MM.1S (cell line): ENCODE data around the gene DENND5B.

Experiments used
- DNase-seq: peaks from one replicate; pipeline ENCODE4 v3.0.0-alpha.2; 2015
- H2AFZ ChIP-seq: fragments of 300-600 bp; sonication (generic); 2 replicates; pipeline ENCODE4 v1.6.0; 2016; ENCODE audit warnings: antibody characterized with exemption, low read length
- H3F3A ChIP-seq: fragments of 300-600 bp; sonication (generic); 2 replicates; pipeline ENCODE4 v1.6.1; 2016; ENCODE audit warnings: mild to moderate bottlenecking, antibody characterized with exemption, low read length, moderate library complexity, mixed read lengths; ENCODE audit not compliant: insufficient read depth
- H3K27ac ChIP-seq: fragments of 300-600 bp; sonication (generic); 2 replicates; pipeline ENCODE4 v1.5.1; 2016; ENCODE audit warnings: mild to moderate bottlenecking, low read length
- H3K27me3 ChIP-seq: fragments of 300-600 bp; sonication (generic); replicated peaks from 2 replicates; pipeline ENCODE4 v1.6.0; 2016; ENCODE audit warnings: low read length; ENCODE audit not compliant: insufficient read depth
- H3K36me3 ChIP-seq: fragments of 300-600 bp; sonication (generic); replicated peaks from 2 replicates; pipeline ENCODE4 v1.6.1; 2016; ENCODE audit warnings: mild to moderate bottlenecking, low read length, mixed read lengths; ENCODE audit not compliant: insufficient read depth
- H3K4me1 ChIP-seq: fragments of 300-600 bp; sonication (generic); 2 replicates; pipeline ENCODE4 v1.6.1; 2016; ENCODE audit warnings: low read length, mixed read lengths
- H3K4me2 ChIP-seq: fragments of 300-600 bp; sonication (generic); 2 replicates; pipeline ENCODE4 v1.6.0; 2016; ENCODE audit warnings: low read depth, low read length
- H3K4me3 ChIP-seq: fragments of 300-600 bp; sonication (generic); 2 replicates; pipeline ENCODE4 v1.5.1; 2016; ENCODE audit warnings: low read length, mixed read lengths
- H3K79me2 ChIP-seq: fragments of 300-600 bp; sonication (generic); 2 replicates; pipeline ENCODE4 v1.6.1; 2016; ENCODE audit warnings: mixed run types, low read length, mixed read lengths
- H3K9ac ChIP-seq: fragments of 300-600 bp; sonication (generic); 2 replicates; pipeline ENCODE4 v1.6.1; 2016; ENCODE audit warnings: low read length, mixed read lengths
- H3K9me2 ChIP-seq: fragments of 300-600 bp; sonication (generic); replicated peaks from 2 replicates; pipeline ENCODE4 v1.6.1; 2016; ENCODE audit warnings: mild to moderate bottlenecking, low read length, mixed read lengths; ENCODE audit not compliant: insufficient read depth
- H3K9me3 ChIP-seq: fragments of 300-600 bp; sonication (generic); replicated peaks from 2 replicates; pipeline ENCODE4 v1.6.1; 2016; ENCODE audit warnings: mild to moderate bottlenecking, low read length, mixed read lengths; ENCODE audit not compliant: insufficient read depth
- H4K20me1 ChIP-seq: fragments of 300-600 bp; sonication (generic); 2 replicates; pipeline ENCODE4 v1.6.1; 2016; ENCODE audit warnings: mild to moderate bottlenecking, low read length, moderate library complexity, mixed read lengths; ENCODE audit not compliant: insufficient read depth
- EZH2 ChIP-seq: fragments of 300-600 bp; sonication (generic); optimal IDR thresholded peaks from 2 replicates; pipeline ENCODE3; 2017; ENCODE audit warnings: low read depth, mild to moderate bottlenecking, antibody characterized with exemption, low read length, mixed read lengths
- EZH2phosphoT487 ChIP-seq: fragments of 300-600 bp; sonication (generic); IDR thresholded peaks from 2 replicates; pipeline ENCODE4 v1.6.1; 2018; ENCODE audit warnings: antibody characterized with exemption, low read length
- TF ChIP-seq, protein P1 (sequence below): fragments of 300-600 bp; sonication (generic); IDR thresholded peaks from 2 replicates; pipeline ENCODE4 v1.5.1; 2016; ENCODE audit warnings: antibody characterized with exemption, low read length, mixed read lengths

Gene DENND5B

DNA sequence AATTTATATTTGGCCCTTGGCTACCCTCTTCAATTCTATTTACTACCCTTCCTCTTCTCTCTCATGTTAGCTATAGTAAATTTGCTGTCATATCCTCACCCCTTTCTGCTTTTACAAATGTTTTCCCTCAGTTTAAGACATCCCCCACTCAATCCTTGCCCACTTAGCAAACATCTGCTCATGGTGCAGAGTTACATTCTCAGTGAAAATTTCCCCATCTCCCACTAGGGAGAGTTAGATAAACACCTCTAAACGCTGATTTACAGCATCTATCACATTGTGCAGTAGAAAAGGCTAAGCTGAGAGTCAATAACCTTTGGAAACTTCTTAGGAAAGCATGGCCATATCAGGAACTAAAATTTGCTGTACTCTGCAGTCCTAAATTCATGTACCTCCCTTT is 69.0 kb downstream of the DENND5B start:
- H3F3A ChIP-seq, result no peaks in the 10 kb centered on the region
- no peak overlapping the region for H3K4me3 ChIP-seq
- no peak overlapping the region for H3K9ac ChIP-seq
- H3K9me2 ChIP-seq, result no peaks in the 10 kb centered on the region
- TF ChIP-seq EZH2, result no peak
- no peak overlapping the region for H3K27ac ChIP-seq
- no peaks in the 10 kb centered on the region for H3K27me3 ChIP-seq
- H2AFZ ChIP-seq, result no peak overlapping the region
- no peaks in the 10 kb centered on the region for H4K20me1 ChIP-seq
- no peak for DNase-seq
- no peaks in the 10 kb centered on the region for H3K36me3 ChIP-seq
- H3K4me1 ChIP-seq, result peaks cover 28% of the 10 kb centered on the region
- no peaks in the 10 kb centered on the region for H3K9me3 ChIP-seq
- peaks cover 78% of the 10 kb centered on the region for H3K79me2 ChIP-seq
- no peak overlapping the region for H3K4me2 ChIP-seq

DNA sequence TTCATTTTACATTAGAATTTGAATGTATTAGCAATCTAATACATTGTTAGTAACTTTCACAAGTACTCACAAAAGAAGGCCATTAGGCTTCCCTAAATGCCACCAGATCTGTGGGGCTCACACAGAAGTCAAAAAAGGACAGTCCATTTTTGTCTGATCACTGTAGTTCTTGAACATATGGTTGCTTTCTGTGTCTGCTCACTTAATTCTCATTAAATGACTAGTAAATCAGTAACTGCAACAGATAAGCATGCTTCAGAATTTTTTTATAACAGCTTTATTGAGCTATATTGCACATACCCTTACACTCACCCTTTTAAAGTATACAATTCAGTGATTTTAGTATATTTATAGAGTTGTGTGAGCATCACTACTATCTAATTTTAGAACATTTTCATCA is 71.4 kb downstream of the DENND5B start:
- Histone ChIP-seq H3K4me3 (no peak overlapping the region), H3K9me2 (no peaks in the 10 kb centered on the region), H3K36me3 (no peaks in the 10 kb centered on the region), H3K27me3 (no peaks in the 10 kb centered on the region), H4K20me1 (no peaks in the 10 kb centered on the region), H2AFZ (no peak overlapping the region), H3K9me3 (no peaks in the 10 kb centered on the region), H3K4me1 (peaks cover 10% of the 10 kb centered on the region), H3K79me2 (peaks cover 63% of the 10 kb centered on the region), H3K27ac (no peak overlapping the region), H3K9ac (no peak overlapping the region), H3F3A (no peaks in the 10 kb centered on the region), H3K4me2 (no peak overlapping the region)
- no peak for TF ChIP-seq EZH2
- DNase-seq, result no peak

DNA sequence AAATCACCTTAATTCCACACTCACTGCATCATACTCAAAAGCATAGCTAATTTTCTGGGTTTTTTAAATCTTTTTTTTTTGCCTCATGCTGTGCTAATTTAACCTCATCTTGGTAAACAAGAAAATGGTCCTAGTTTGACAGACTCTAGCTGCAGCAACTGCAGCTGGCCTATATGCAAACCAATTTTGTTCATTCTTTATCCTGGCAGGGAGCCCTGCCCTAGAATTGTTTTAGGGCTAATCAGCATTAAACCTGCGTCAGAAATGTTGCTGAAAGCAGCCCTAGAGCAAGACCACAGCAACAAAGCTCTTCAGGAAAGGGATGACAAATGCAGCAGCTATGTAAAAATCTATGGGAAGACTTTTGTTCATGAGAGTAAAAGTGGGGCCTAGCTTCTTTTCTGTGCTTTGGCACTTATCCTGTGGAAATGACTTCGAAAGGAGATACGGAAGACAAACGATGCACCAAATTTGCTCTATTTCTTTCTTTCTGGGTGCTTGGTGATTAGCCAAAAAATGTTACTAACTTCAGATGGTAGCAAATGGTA is 72.2 kb downstream of the DENND5B start:
- Histone ChIP-seq H3K27ac (no peak overlapping the region), H3F3A (no peaks in the 10 kb centered on the region), H3K4me1 (peaks cover 9% of the 10 kb centered on the region; the same call in 1 of the 2 replicates), H3K36me3 (no peaks in the 10 kb centered on the region), H3K9me3 (no peaks in the 10 kb centered on the region), H3K4me2 (no peak overlapping the region), H2AFZ (no peak overlapping the region), H4K20me1 (no peaks in the 10 kb centered on the region), H3K9ac (no peak overlapping the region), H3K4me3 (no peak overlapping the region), H3K79me2 (peaks cover 56% of the 10 kb centered on the region), H3K27me3 (no peaks in the 10 kb centered on the region), H3K9me2 (no peaks in the 10 kb centered on the region)
- DNase-seq, result no peak
- TF ChIP-seq EZH2phosphoT487 (no peak), EZH2 (no peak)
- TF ChIP-seq, protein P1, sequence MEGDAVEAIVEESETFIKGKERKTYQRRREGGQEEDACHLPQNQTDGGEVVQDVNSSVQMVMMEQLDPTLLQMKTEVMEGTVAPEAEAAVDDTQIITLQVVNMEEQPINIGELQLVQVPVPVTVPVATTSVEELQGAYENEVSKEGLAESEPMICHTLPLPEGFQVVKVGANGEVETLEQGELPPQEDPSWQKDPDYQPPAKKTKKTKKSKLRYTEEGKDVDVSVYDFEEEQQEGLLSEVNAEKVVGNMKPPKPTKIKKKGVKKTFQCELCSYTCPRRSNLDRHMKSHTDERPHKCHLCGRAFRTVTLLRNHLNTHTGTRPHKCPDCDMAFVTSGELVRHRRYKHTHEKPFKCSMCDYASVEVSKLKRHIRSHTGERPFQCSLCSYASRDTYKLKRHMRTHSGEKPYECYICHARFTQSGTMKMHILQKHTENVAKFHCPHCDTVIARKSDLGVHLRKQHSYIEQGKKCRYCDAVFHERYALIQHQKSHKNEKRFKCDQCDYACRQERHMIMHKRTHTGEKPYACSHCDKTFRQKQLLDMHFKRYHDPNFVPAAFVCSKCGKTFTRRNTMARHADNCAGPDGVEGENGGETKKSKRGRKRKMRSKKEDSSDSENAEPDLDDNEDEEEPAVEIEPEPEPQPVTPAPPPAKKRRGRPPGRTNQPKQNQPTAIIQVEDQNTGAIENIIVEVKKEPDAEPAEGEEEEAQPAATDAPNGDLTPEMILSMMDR, result no peak

DNA sequence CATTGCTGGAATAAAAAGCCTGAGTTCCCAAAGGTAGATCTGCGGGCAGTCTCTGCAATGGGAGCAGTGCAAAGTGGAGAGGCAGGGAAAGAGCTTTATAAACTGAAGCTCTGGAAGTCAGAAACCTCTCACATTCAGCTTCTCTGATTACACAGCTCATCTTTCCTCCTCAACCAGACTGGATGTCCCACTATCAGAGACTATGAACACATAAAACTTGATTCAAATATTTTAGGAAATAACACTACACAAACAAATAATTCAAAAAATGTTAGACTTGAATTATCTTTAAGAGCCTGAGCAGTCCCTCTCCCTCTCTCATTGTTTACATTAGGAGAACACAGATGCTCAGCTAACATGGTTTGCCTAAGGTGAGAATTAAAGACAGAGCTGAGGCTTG is 72.9 kb downstream of the DENND5B start:
- peaks cover 9% of the 10 kb centered on the region; the same call in 1 of the 2 replicates for H3K4me1 ChIP-seq
- H3K9ac ChIP-seq, result no peak overlapping the region

More for the DNA sequence above, 72.9 kb downstream of the DENND5B start:
- H3K4me2 ChIP-seq, result no peak overlapping the region
- DNase-seq, result no peak
- no peak overlapping the region for H2AFZ ChIP-seq
- no peaks in the 10 kb centered on the region for H3F3A ChIP-seq
- no peaks in the 10 kb centered on the region for H4K20me1 ChIP-seq
- H3K27me3 ChIP-seq, result no peaks in the 10 kb centered on the region
- no peaks in the 10 kb centered on the region for H3K9me3 ChIP-seq
- no peaks in the 10 kb centered on the region for H3K9me2 ChIP-seq
- TF ChIP-seq, protein P1, result no peak
- no peak for TF ChIP-seq EZH2phosphoT487
- no peak for TF ChIP-seq EZH2
- H3K27ac ChIP-seq, result no peak overlapping the region
- H3K36me3 ChIP-seq, result no peaks in the 10 kb centered on the region
- peaks cover 49% of the 10 kb centered on the region for H3K79me2 ChIP-seq
- H3K4me3 ChIP-seq, result no peak overlapping the region
